ENCODE data around the gene SRSF8. TPM values are rescaled to one million over a fixed set of nuclear protein-coding genes. Genes with fewer than 3 reads are reported as not detected.

The SRSF8 gene
- total and polyA plus RNA-seq, 9 of the 15 experiments (the other 6 are each of a cell fraction or from before 2014, with no cell fraction given), result 18.0 to 53.4 (median 27.9) TPM

DNA sequence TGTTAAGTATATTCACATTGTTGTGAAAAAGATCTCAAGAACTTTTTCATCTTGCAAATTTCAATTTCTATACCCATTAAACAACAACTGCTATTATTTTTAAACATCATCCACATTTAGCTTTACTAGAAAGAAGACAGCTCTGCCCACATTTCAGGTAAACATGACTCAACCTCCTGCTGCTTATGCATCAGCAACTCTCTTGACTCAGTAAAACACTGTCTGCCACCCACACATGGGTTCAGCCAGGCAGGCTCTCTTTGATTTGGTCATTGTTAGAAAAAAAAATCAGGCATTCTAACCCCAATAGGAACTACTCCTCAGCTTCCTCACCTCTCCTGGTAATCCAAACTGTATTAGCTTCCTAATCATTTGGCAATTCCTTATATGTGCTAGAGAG is 17.8 kb downstream of the SRSF8 start:
- peak overlapping the region; percentile 7; the same call in 1 of the 2 replicates for H2AFZ ChIP-seq (ENCODE audit: low read depth, low read length)
- ATAC-seq (no peak), DNase-seq (ENCODE audit: extremely low read depth in 1 of 4, low spot score in 3 of 4) (peak in 1 of 4 experiments; percentile 44), FAIRE-seq (no peak)
- no peaks in the 10 kb centered on the region for H3K36me3 ChIP-seq (ENCODE audit: control insufficient read depth, insufficient read depth, low read length)
- no peak overlapping the region for H3K4me3 ChIP-seq
- intact Hi-C loops (cut with micrococcal nuclease), result no loop called here
- no peak for TF ChIP-seq TEAD4 (IDR thresholded peaks at IDR 0.05; ENCODE audit: low read length)
- no peak for TF ChIP-seq TEAD4 (CRISPR knock-in tag; IDR thresholded peaks at IDR 0.05; ENCODE audit: borderline replicate concordance)
- no peak for TF ChIP-seq ZNF224 (CRISPR knock-in tag; IDR thresholded peaks at IDR 0.05)
- TF ChIP-seq JUND (IDR thresholded peaks at IDR 0.05; ENCODE audit: borderline replicate concordance, low read depth, low read length), result peak; percentile 47; the same call in 1 of the 2 replicates
- no peak for TF ChIP-seq JUND (tag; IDR thresholded peaks at IDR 0.05; ENCODE audit: borderline replicate concordance, low read depth, low read length)
- TF ChIP-seq, protein P1, sequence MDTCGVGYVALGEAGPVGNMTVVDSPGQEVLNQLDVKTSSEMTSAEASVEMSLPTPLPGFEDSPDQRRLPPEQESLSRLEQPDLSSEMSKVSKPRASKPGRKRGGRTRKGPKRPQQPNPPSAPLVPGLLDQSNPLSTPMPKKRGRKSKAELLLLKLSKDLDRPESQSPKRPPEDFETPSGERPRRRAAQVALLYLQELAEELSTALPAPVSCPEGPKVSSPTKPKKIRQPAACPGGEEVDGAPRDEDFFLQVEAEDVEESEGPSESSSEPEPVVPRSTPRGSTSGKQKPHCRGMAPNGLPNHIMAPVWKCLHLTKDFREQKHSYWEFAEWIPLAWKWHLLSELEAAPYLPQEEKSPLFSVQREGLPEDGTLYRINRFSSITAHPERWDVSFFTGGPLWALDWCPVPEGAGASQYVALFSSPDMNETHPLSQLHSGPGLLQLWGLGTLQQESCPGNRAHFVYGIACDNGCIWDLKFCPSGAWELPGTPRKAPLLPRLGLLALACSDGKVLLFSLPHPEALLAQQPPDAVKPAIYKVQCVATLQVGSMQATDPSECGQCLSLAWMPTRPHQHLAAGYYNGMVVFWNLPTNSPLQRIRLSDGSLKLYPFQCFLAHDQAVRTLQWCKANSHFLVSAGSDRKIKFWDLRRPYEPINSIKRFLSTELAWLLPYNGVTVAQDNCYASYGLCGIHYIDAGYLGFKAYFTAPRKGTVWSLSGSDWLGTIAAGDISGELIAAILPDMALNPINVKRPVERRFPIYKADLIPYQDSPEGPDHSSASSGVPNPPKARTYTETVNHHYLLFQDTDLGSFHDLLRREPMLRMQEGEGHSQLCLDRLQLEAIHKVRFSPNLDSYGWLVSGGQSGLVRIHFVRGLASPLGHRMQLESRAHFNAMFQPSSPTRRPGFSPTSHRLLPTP (IDR thresholded peaks at IDR 0.05; ENCODE audit: borderline replicate concordance, extremely low read depth, insufficient read length), result no peak
- no peak for TF ChIP-seq CEBPG (CRISPR knock-in tag; IDR thresholded peaks at IDR 0.05)
- TF ChIP-seq CEBPG (tag; conservative IDR thresholded peaks at IDR 0.05 in 1 of 2, IDR thresholded peaks at IDR 0.05 in 1 of 2), result 0 out of 4 replicates have a peak, but pooled peaks of 1 of the 2 experiments have one; percentile 39
- no peak for TF ChIP-seq MYBL2 (IDR thresholded peaks at IDR 0.05; ENCODE audit: low read depth)
- TF ChIP-seq MYBL2 (CRISPR knock-in tag; IDR thresholded peaks at IDR 0.05; ENCODE audit: borderline replicate concordance), result no peak
- peak; percentile 84 for TF ChIP-seq EGR1 (conservative IDR thresholded peaks at IDR 0.05)
- TF ChIP-seq CREM (IDR thresholded peaks at IDR 0.05; ENCODE audit: low read depth), result 0 out of 2 replicates have a peak, but pooled peaks have one; percentile 24
- TF ChIP-seq ZNF384 (IDR thresholded peaks at IDR 0.05; ENCODE audit: low read depth, low read length), result 0 out of 2 replicates have a peak, but pooled peaks have one; percentile 36
- TF ChIP-seq, protein P2, sequence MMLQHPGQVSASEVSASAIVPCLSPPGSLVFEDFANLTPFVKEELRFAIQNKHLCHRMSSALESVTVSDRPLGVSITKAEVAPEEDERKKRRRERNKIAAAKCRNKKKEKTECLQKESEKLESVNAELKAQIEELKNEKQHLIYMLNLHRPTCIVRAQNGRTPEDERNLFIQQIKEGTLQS (IDR thresholded peaks at IDR 0.05), result peak; percentile 57; the same call in 1 of the 2 replicates
- TF ChIP-seq, protein P2 (CRISPR knock-in tag; conservative IDR thresholded peaks at IDR 0.05), result no peak
- TF ChIP-seq FOSL1 (tag; conservative IDR thresholded peaks at IDR 0.05), result 0 out of 2 replicates have a peak, but pooled peaks have one; percentile 15
- no peaks in the 10 kb centered on the region for H3K9me3 ChIP-seq (replicated peaks; ENCODE audit: control insufficient read depth, insufficient read depth, low read depth, low read length)
- H4K20me1 ChIP-seq (replicated peaks; ENCODE audit: control insufficient read depth, insufficient read depth, low read length), result no peaks in the 10 kb centered on the region
- BruUV-seq (replicated peaks), result no TSS peak
- ChIA-PET CTCF (ENCODE audit: low intra/inter-chr PET ratio) (no interaction called here), POLR2A (interaction anchor here (1.1 to 7.0 kb wide), 4 partner anchors 12 to 24 kb away, joined by 3 to 33 read pairs (median 4); no protein-coding TSS in a partner anchor)
- H3K27ac ChIP-seq (ENCODE audit: extremely low read depth, low read depth, low read length), result no peak overlapping the region
- H3K9me1 ChIP-seq (ENCODE audit: control insufficient read depth, insufficient read depth, low read length), result no peaks in the 10 kb centered on the region
- H3K79me2 ChIP-seq (ENCODE audit: control insufficient read depth, insufficient read depth, low read length), result no peaks in the 10 kb centered on the region
- H3K4me1 ChIP-seq (replicated peaks in 1 of 2; ENCODE audit: control insufficient read depth in 2 of 2, insufficient read depth in 2 of 2, low read length in 2 of 2), result peaks cover 5% of the 10 kb centered on the region in 2 experiments; a peak in 4 of 5 replicates
- H3K4me2 ChIP-seq (ENCODE audit: insufficient read depth, low read length), result no peak overlapping the region
- in situ Hi-C loops (cut with MboI), result no loop called here
- H3K27me3 ChIP-seq (ENCODE audit: control insufficient read depth in 2 of 2, insufficient read depth in 2 of 2, low read length in 2 of 2), result no peaks in the 10 kb centered on the region
- H3K9ac ChIP-seq (ENCODE audit: insufficient read depth in 1 of 2, low read depth in 2 of 2, low read length in 2 of 2), result no peak overlapping the region
